MM.1S (cell line): Measurements from ENCODE around the gene ERICH6B.

Experiments used
- EZH2 ChIP-seq: fragments of 300-600 bp; sonication (generic); optimal IDR thresholded peaks from 2 replicates; pipeline ENCODE3; 2017; ENCODE audit warnings: low read depth, mild to moderate bottlenecking, antibody characterized with exemption, low read length, mixed read lengths
- TF ChIP-seq, protein P1 (sequence below): fragments of 300-600 bp; sonication (generic); IDR thresholded peaks from 2 replicates; pipeline ENCODE4 v1.5.1; 2016; ENCODE audit warnings: antibody characterized with exemption, low read length, mixed read lengths

DNA sequence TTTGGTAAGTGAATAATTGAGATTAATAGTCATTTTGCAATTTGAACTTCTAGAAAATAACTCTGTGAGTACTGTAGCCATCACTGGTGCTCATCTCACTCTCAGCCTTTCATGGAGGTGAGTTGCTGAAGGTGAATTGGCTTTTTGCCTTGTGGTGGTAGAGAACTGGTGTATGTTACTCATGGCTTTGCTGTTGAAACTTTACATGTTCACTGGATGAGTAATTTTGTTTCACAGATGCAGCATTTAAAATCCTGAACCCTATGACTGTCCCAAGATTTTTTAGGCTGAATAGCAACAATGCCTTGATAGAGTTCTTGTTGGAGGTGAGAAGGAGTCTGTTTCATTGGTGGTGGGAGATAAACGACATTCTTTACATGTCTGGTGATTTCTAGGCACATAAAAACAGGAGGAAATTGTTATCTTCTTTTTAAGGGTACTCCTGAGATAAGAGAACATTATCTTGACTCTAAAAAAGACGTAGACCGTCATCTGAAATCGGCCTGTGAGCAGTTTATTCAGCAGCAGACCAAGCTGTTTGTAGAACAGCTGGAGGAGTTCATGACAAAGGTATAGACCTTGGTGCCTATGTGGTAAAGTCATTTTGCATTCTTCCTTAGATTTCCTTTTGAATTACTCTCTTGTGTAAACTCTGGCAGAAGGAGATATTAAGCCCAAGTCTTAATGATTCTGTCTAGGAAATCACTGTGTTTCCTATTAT lies 96.9 kb downstream of the ERICH6B start:
- TF ChIP-seq, protein P1, sequence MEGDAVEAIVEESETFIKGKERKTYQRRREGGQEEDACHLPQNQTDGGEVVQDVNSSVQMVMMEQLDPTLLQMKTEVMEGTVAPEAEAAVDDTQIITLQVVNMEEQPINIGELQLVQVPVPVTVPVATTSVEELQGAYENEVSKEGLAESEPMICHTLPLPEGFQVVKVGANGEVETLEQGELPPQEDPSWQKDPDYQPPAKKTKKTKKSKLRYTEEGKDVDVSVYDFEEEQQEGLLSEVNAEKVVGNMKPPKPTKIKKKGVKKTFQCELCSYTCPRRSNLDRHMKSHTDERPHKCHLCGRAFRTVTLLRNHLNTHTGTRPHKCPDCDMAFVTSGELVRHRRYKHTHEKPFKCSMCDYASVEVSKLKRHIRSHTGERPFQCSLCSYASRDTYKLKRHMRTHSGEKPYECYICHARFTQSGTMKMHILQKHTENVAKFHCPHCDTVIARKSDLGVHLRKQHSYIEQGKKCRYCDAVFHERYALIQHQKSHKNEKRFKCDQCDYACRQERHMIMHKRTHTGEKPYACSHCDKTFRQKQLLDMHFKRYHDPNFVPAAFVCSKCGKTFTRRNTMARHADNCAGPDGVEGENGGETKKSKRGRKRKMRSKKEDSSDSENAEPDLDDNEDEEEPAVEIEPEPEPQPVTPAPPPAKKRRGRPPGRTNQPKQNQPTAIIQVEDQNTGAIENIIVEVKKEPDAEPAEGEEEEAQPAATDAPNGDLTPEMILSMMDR: no peak
- no peak for TF ChIP-seq EZH2
